Testis (tissue), 3 donors: ENCODE results near the gene PSMB11. TPM values are rescaled to one million over a fixed set of nuclear protein-coding genes. Genes with fewer than 3 reads are reported as not detected.

Experiments
- DNase-seq: peaks from one replicate; pipeline ENCODE4 v3.0.0-alpha.2; 2019
- H3K27ac ChIP-seq, 2 donors: fragments of 200-600 bp; sonication (generic); one replicate each; pipeline ENCODE4 v1.5.1; 2019
- H3K27me3 ChIP-seq: fragments of 200-600 bp; sonication (generic); one replicate; pipeline ENCODE4 v1.5.1; 2019
- H3K36me3 ChIP-seq: fragments of 200-600 bp; sonication (generic); one replicate; pipeline ENCODE4 v1.5.1; 2017; ENCODE audit warnings: low read depth; ENCODE audit errors: missing control alignments
- H3K4me1 ChIP-seq: fragments of 200-600 bp; sonication (generic); one replicate; pipeline ENCODE4 v1.5.1; 2019
- H3K4me3 ChIP-seq, 2 donors: fragments of 200-600 bp; sonication (generic); one replicate each; pipeline ENCODE4 v1.5.1; 2017 to 2019
- H3K9me3 ChIP-seq: fragments of 200-600 bp; sonication (generic); one replicate; pipeline ENCODE4 v1.5.1; 2017
- POLR2A ChIP-seq: fragments of 450-650 bp; IDR thresholded peaks from one replicate; pipeline ENCODE4 v1.6.1; 2017; ENCODE audit warnings: antibody characterized with exemption, mild to moderate bottlenecking, moderate library complexity
- WGBS, 2 donors: methylation state at CpG; one replicate each; pipeline ENCODE4 v1.1.5; 2018; 5-methylcytosine and 5-hydroxymethylcytosine counted together
- intact Hi-C: fragments of 100-400 bp; cut with DNase I; formaldehyde crosslinking; loops from one replicate; pipeline ENCODE4 v1.15.1; 2023; ENCODE audit warnings: low total_unique reads
- polyA plus RNA-seq: library from polyadenylated mRNA; stranded (reverse); fragments of 350-450 nt; fragmentation: Illumina TruSeq; extraction: RNeasy Lipid Tissue Mini Kit (QIAGEN cat#74804); gene quantifications from one replicate; pipeline ENCODE4 v1.2.3, GENCODE V29; 2014; ENCODE audit warnings: low read depth, low replicate concordance; ENCODE audit not compliant: insufficient read depth
- total RNA-seq, 2 donors: library from RNA; depleted of rRNA; stranded (reverse); fragments of >200 nt; gene quantifications; one replicate each; pipeline ENCODE4 v1.2.3, GENCODE V29; 2016
- TF ChIP-seq, protein P1 (sequence below), 3 experiments: fragments of 450-650 bp in 2 of 3; fragments of 200-600 bp in 1 of 3; sonication (generic) in 1 of 3; IDR thresholded peaks; one replicate each; pipeline ENCODE4 v1.5.1; 2016 to 2019; ENCODE audit warnings: antibody characterized with exemption in 3 of 3, mild to moderate bottlenecking in 2 of 3, moderate library complexity in 1 of 3

The PSMB11 gene
- total and polyA plus RNA-seq, 3 donors from 2014 or later: 0.12 to 0.31 (median 0.20) TPM

DNA sequence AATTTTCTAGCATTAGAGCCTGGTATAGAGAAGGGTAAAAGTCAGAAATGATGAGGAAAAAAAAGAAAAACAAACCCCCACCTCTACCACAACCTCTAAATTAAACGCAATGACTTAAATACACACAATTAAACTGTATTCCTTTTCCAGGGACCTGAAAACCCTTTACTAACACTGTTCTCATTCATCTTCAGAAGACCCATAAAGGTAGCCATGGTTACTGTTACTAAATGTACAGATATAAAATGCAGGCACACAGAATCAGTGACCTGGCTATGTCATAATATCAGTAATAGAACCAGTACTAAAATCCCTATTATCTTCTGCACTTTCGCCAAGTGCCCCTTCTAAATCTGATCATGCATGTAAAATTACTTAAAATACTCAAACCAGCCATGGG is 51.5 kb downstream of the PSMB11 start:
- DNase-seq: no peak

More for the DNA sequence above, 51.5 kb downstream of the PSMB11 start:
- Histone ChIP-seq H3K36me3 (no peaks in the 10 kb centered on the region), H3K27ac (no peak overlapping the region), H3K27me3 (no peaks in the 10 kb centered on the region), H3K4me1 (peaks cover 8% of the 10 kb centered on the region), H3K9me3 (no peaks in the 10 kb centered on the region), H3K4me3 (peak overlapping the region; percentile 95 to 98)
- TF ChIP-seq, protein P1, sequence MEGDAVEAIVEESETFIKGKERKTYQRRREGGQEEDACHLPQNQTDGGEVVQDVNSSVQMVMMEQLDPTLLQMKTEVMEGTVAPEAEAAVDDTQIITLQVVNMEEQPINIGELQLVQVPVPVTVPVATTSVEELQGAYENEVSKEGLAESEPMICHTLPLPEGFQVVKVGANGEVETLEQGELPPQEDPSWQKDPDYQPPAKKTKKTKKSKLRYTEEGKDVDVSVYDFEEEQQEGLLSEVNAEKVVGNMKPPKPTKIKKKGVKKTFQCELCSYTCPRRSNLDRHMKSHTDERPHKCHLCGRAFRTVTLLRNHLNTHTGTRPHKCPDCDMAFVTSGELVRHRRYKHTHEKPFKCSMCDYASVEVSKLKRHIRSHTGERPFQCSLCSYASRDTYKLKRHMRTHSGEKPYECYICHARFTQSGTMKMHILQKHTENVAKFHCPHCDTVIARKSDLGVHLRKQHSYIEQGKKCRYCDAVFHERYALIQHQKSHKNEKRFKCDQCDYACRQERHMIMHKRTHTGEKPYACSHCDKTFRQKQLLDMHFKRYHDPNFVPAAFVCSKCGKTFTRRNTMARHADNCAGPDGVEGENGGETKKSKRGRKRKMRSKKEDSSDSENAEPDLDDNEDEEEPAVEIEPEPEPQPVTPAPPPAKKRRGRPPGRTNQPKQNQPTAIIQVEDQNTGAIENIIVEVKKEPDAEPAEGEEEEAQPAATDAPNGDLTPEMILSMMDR (IDR thresholded peaks at IDR 0.05): no peak
- TF ChIP-seq POLR2A: no peak
- intact Hi-C loops: no loop called here
- 52 to 67% methylated on average over 2 of the region's 2 CpGs for WGBS, 2 donors

Other genes starting within 250 kb of the PSMB11 start
- 10 to 100 TPM; 22.2 to 34.7 TPM for gene SLC7A7, start 226.8 kb upstream of the PSMB11 start, total RNA-seq
- gene SLC7A7, start 226.8 kb upstream of the PSMB11 start, polyA plus RNA-seq: 77.1 TPM
- 10 to 100 TPM; 31.1 to 47.0 TPM for gene MRPL52, start 212.3 kb upstream of the PSMB11 start, total RNA-seq
- gene MRPL52, start 212.3 kb upstream of the PSMB11 start, polyA plus RNA-seq: 77.0 TPM
- 10 to 100 TPM; 14.2 to 35.8 TPM for gene MMP14, start 205.6 kb upstream of the PSMB11 start, total RNA-seq
- 54.6 TPM for gene MMP14, start 205.6 kb upstream of the PSMB11 start, polyA plus RNA-seq
- 10 to 100 TPM; 41.3 to 67.7 TPM for gene LRP10, start 170.5 kb upstream of the PSMB11 start, total RNA-seq
- gene LRP10, start 170.5 kb upstream of the PSMB11 start, polyA plus RNA-seq: 58.2 TPM
- gene REM2, start 159.0 kb upstream of the PSMB11 start, total RNA-seq: 1 to 10 TPM; 2.9 to 4.8 TPM
- 2.4 TPM for gene REM2, start 159.0 kb upstream of the PSMB11 start, polyA plus RNA-seq
- 100 to 1,000 TPM in 1 of 2 donors, 10 to 100 TPM in 1; 93.3 to 115 TPM for gene RBM23, start 123.1 kb upstream of the PSMB11 start, total RNA-seq
- gene RBM23, start 123.1 kb upstream of the PSMB11 start, polyA plus RNA-seq: 73.7 TPM
- gene PRMT5, start 112.8 kb upstream of the PSMB11 start, total RNA-seq: 10 to 100 TPM; 62.4 to 76.8 TPM
- gene PRMT5, start 112.8 kb upstream of the PSMB11 start, polyA plus RNA-seq: 73.9 TPM
- 10 to 100 TPM; 26.4 to 30.5 TPM for gene HAUS4, start 85.1 kb upstream of the PSMB11 start, total RNA-seq
- gene HAUS4, start 85.1 kb upstream of the PSMB11 start, polyA plus RNA-seq: 22.4 TPM
- 10 to 100 TPM; 11.3 to 11.9 TPM for gene AJUBA, start 59.7 kb upstream of the PSMB11 start, total RNA-seq
- 12.8 TPM for gene AJUBA, start 59.7 kb upstream of the PSMB11 start, polyA plus RNA-seq
- gene C14orf93, start 32.1 kb upstream of the PSMB11 start, total RNA-seq: 10 to 100 TPM; 12.5 to 17.5 TPM
- gene C14orf93, start 32.1 kb upstream of the PSMB11 start, polyA plus RNA-seq: 4.5 TPM
- gene PSMB5, start 7.3 kb upstream of the PSMB11 start, total RNA-seq: 100 to 1,000 TPM in 1 of 2 donors, 10 to 100 TPM in 1; 97.2 to 123 TPM
- gene PSMB5, start 7.3 kb upstream of the PSMB11 start, polyA plus RNA-seq: 145 TPM
- gene CDH24, start 15.3 kb downstream of the PSMB11 start, total RNA-seq: 10 to 100 TPM; 10.2 TPM
- 3.9 TPM for gene CDH24, start 15.3 kb downstream of the PSMB11 start, polyA plus RNA-seq
- 100 to 1,000 TPM; 209 to 216 TPM for gene ACIN1, start 52.9 kb downstream of the PSMB11 start, total RNA-seq
- 151 TPM for gene ACIN1, start 52.9 kb downstream of the PSMB11 start, polyA plus RNA-seq
- 10 to 100 TPM; 17.7 to 26.9 TPM for gene C14orf119, start 53.3 kb downstream of the PSMB11 start, total RNA-seq
- 60.8 TPM for gene C14orf119, start 53.3 kb downstream of the PSMB11 start, polyA plus RNA-seq
- gene CIROP, start 62.8 kb downstream of the PSMB11 start, total RNA-seq: not detected
- not detected for gene CIROP, start 62.8 kb downstream of the PSMB11 start, polyA plus RNA-seq
- under 1 TPM; 0.19 to 0.24 TPM for gene CEBPE, start 77.0 kb downstream of the PSMB11 start, total RNA-seq
- gene CEBPE, start 77.0 kb downstream of the PSMB11 start, polyA plus RNA-seq: not detected
- gene SLC7A8, start 141.4 kb downstream of the PSMB11 start, total RNA-seq: 10 to 100 TPM; 78.2 to 94.2 TPM
- 73.5 TPM for gene SLC7A8, start 141.4 kb downstream of the PSMB11 start, polyA plus RNA-seq
- gene RNF212B, start 195.7 kb downstream of the PSMB11 start, total RNA-seq: 10 to 100 TPM in 1 of 2 donors, 1 to 10 TPM in 1; 5.4 to 23.2 TPM
- gene RNF212B, start 195.7 kb downstream of the PSMB11 start, polyA plus RNA-seq: 18.3 TPM
- gene HOMEZ, start 243.9 kb downstream of the PSMB11 start, total RNA-seq: 10 to 100 TPM; 31.7 to 37.7 TPM
- 71.6 TPM for gene HOMEZ, start 243.9 kb downstream of the PSMB11 start, polyA plus RNA-seq